Right atrium auricular region (tissue), 2 donors: ENCODE results near the gene YBEY. TPM values are rescaled to one million over a fixed set of nuclear protein-coding genes. Genes with fewer than 3 reads are reported as not detected.

Source experiments
- DNase-seq: peaks from one replicate; pipeline ENCODE4 v3.0.0-alpha.2; 2019; ENCODE audit warnings: low spot score
- H3K27ac ChIP-seq, 2 donors: fragments of 200-600 bp; sonication (generic); 1 replicate in 1 of 2; 2 replicates in 1 of 2; pipeline ENCODE4 v1.5.1; 2016 to 2019
- H3K27me3 ChIP-seq, 2 donors: fragments of 200-600 bp; sonication (generic); one replicate each; pipeline versions ENCODE4 v1.5.1 to v1.6.0; 2017 to 2019
- H3K36me3 ChIP-seq: fragments of 200-600 bp; sonication (generic); one replicate; pipeline ENCODE4 v1.5.1; 2016
- H3K4me1 ChIP-seq, 2 donors: fragments of 200-600 bp; sonication (generic); one replicate each; pipeline versions ENCODE4 v1.5.1 to v1.6.0; 2017 to 2019
- H3K4me3 ChIP-seq, 2 donors: fragments of 200-600 bp; sonication (generic); 1 replicate in 1 of 2; 2 replicates in 1 of 2; pipeline ENCODE4 v1.5.1; 2017 to 2019; ENCODE audit warnings: mild to moderate bottlenecking in 1 of 2, moderate library complexity in 1 of 2
- H3K9me3 ChIP-seq, 2 donors: fragments of 200-600 bp; sonication (generic); one replicate each; pipeline ENCODE4 v1.5.1; 2019
- total RNA-seq, 2 donors: library from RNA; depleted of rRNA; stranded (reverse); fragments of >200 nt; gene quantifications; one replicate each; pipeline ENCODE4 v1.1.0, GENCODE V29; 2016
- TF ChIP-seq, protein P1 (sequence below), 2 donors: fragments of 200-600 bp; sonication (generic); IDR thresholded peaks; one replicate each; pipeline ENCODE4 v1.5.1; 2019; ENCODE audit warnings: antibody characterized with exemption in 2 of 2

Gene YBEY
- total RNA-seq, 2 donors from 2014 or later, result 11.0 to 22.1 TPM

DNA sequence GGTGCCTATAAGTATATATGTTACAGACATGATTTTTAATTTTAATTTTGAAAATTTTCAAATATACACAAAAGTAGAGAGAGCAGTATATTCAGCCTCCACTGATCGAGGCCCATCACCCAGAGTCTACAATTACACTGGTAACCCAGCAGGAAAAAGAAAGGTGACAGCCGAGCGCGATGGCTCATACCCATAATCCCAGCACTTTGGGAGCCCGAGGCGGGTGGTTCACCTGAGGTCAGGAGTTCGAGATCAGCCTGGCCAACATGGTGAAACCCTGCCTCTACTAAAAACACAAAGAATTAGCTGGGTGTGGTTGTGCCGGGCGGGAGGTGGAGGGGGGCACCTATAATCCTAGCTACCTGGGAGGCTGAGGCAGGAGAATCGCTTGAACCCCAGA is 1.4 kb downstream of the YBEY start:
- H3K9me3 ChIP-seq, result no peaks in the 10 kb centered on the region
- TF ChIP-seq, protein P1, sequence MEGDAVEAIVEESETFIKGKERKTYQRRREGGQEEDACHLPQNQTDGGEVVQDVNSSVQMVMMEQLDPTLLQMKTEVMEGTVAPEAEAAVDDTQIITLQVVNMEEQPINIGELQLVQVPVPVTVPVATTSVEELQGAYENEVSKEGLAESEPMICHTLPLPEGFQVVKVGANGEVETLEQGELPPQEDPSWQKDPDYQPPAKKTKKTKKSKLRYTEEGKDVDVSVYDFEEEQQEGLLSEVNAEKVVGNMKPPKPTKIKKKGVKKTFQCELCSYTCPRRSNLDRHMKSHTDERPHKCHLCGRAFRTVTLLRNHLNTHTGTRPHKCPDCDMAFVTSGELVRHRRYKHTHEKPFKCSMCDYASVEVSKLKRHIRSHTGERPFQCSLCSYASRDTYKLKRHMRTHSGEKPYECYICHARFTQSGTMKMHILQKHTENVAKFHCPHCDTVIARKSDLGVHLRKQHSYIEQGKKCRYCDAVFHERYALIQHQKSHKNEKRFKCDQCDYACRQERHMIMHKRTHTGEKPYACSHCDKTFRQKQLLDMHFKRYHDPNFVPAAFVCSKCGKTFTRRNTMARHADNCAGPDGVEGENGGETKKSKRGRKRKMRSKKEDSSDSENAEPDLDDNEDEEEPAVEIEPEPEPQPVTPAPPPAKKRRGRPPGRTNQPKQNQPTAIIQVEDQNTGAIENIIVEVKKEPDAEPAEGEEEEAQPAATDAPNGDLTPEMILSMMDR (IDR thresholded peaks at IDR 0.05), result no peak
- no peak overlapping the region for H3K4me3 ChIP-seq
- peaks cover 22% of the 10 kb centered on the region for H3K36me3 ChIP-seq
- H3K4me1 ChIP-seq, result peaks cover 0 to 43% of the 10 kb centered on the region in 2 donors
- no peaks in the 10 kb centered on the region for H3K27me3 ChIP-seq
- DNase-seq, result no peak
- H3K27ac ChIP-seq, result no peak overlapping the region

DNA sequence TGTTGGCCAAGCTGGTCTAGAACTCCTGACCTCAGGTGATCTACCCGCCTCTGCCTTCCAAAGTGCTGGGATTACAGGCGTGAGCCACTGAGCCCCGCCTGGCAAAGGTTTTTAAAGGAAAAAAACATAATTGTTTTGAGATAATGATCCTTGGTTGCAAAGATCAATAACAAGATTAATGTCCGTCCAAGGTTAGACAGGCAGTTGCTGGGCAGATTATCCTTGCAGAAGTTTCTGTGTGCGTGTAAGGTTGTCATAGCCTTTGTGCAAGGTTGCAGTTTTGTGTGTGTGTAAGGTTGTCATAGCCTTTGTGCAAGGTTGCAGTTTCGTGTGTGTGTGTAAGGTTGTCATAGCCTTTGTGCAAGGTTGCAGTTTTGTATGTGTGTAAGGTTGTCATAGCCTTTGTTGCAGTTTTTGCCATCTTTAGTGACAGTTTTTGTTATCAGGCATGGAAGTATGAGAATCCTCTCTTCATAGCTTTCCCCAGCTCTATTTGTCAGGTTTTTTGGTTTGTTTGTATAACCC is 3.6 kb downstream of the YBEY start:
- Histone ChIP-seq H3K4me3 (no peak overlapping the region), H3K4me1 (peaks cover 0 to 22% of the 10 kb centered on the region in 2 donors)

DNA sequence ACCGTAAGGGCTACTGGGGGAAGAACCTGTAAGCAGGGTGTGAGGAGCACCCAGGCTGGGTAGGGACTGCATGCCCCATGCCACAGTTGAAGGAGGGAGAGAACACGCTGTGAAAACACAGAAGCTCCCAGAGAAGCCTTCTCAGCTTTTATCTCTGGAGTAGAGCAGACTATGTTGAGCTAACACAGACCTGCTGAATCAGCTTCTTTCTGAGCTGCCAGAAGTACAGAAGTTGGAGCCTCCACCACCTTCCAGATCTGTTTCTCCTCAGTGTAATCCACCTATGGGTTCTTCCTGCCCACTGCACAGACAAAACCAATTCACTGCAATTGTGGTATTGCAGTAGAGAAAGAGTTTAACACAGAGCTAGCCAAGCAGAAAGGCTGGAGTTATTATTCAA is 5.4 kb downstream of the YBEY start:
- Histone ChIP-seq H3K4me1 (peaks cover 0 to 32% of the 10 kb centered on the region in 2 donors), H3K4me3 (no peak overlapping the region), H3K9me3 (no peaks in the 10 kb centered on the region), H3K36me3 (peaks cover 8% of the 10 kb centered on the region), H3K27me3 (no peaks in the 10 kb centered on the region), H3K27ac (no peak overlapping the region)
- DNase-seq, result no peak
- TF ChIP-seq, protein P1 (IDR thresholded peaks at IDR 0.05), result no peak

More for the DNA sequence above, 3.6 kb downstream of the YBEY start:
- no peaks in the 10 kb centered on the region for H3K9me3 ChIP-seq
- TF ChIP-seq, protein P1 (IDR thresholded peaks at IDR 0.05), result no peak
- no peak for DNase-seq
- peaks cover 8% of the 10 kb centered on the region for H3K36me3 ChIP-seq
- H3K27ac ChIP-seq, result no peak overlapping the region
- no peaks in the 10 kb centered on the region for H3K27me3 ChIP-seq

GRCh38 chr21:46294647-46295176 is 8.6 kb downstream of the YBEY start:
- Histone ChIP-seq H3K4me1 (peaks cover 0 to 35% of the 10 kb centered on the region in 2 donors), H3K27me3 (no peaks in the 10 kb centered on the region), H3K27ac (peak overlapping the region; percentile 39 to 45), H3K4me3 (no peak overlapping the region), H3K9me3 (no peaks in the 10 kb centered on the region), H3K36me3 (peaks cover 8% of the 10 kb centered on the region)
- DNase-seq, result no peak
- TF ChIP-seq, protein P1 (IDR thresholded peaks at IDR 0.05), result no peak

DNA sequence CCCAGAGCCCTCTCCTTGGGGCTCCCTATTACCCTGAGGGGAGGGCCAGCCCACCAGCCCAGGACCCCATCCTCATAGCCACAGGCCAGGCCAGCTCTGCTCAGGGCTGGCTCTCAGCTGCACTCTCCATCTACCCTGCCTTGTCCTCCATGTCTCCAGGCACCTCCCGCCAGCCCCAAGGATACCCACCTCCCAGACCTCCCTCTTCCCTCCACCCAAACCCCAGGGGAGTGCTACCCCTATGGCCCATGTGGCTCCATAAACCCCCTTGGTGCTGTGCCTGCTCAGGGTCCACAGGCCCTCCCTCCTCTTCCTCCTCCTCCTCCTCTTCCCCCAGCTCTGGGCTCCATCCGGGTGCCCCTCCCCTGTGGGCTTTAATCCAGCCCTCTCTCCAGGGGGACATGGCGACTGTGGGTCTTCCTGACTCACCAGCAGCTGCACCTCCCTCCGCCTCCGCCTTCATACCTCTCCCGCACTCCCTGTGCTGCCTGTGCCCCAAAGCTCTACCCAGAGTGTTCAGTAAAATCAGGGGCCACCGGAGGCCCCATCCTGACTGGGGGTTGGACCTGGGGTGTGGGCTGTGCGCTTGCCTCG is 9.1 kb downstream of the YBEY start:
- peaks cover 8% of the 10 kb centered on the region for H3K36me3 ChIP-seq
- no peak overlapping the region for H3K4me3 ChIP-seq
- no peak for DNase-seq
- H3K9me3 ChIP-seq, result no peaks in the 10 kb centered on the region
- H3K4me1 ChIP-seq, result peaks cover 0 to 35% of the 10 kb centered on the region in 2 donors
- no peaks in the 10 kb centered on the region for H3K27me3 ChIP-seq
- TF ChIP-seq, protein P1 (IDR thresholded peaks at IDR 0.05), result no peak
- peak overlapping the region; percentile 60 to 63 for H3K27ac ChIP-seq
